GM18909 (cell line): ENCODE data around the gene INTS6.

ENCODE experiments used
- ATAC-seq: cut with Tn5 transposase; IDR thresholded peaks from one replicate; pipeline ENCODE4 v1.9.1; 2021; ENCODE audit warnings: mild to moderate bottlenecking; ENCODE audit not compliant: unreplicated experiment, poor library complexity

The INTS6 gene

DNA sequence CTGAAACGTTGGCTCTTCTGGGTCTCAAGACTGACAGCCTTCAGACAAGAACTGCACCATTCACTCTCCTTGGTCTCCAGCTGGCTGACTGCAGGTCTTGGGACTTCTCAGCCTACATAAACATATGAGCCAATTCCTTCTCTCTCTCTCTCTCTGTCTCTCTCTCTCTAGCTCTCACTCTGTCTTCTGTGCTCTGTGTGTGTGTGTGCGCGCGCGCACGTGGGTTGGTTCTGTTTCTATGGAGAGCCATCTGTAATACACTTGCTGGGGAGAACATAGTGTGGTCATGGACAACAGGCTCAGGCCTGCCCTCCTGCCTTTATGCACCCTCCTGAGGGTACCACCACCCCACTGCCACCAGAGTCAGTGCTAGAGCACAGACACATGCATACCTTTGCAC is 127.0 kb downstream of the INTS6 start:
- ATAC-seq = no peak

DNA sequence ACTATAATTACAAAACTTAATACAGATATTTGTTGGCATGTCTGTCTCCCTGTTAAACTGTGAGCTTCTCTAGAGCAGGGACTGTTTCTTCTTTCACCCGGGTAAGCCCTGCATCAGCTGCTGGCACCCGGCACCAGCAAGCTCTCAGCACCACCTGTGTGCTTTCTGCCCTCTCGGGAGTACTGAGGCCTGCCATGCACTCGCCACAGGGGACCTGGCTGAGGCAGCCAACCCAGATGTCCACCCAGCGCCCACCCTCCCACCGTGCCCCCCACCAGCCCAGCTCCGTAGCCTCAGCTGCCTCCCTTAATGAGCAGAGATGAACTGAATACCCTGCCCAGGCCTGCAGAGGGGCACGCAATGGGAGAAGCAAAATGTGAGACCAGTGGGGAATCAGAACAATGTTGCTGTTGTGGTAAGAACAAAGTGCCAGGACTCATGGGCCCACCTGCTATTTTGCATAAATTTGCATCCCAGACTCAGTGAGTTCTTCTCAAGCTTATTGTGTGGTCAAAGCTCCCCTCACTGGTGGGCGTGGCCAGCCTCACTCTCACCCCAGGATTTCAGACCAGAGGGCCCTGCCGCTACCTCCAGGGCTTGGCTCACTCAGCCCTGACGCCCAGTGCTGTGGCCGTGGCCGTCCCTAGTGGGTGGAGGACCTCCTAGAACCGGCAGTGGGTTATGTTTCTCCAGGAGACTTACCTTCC is 128.0 kb downstream of the INTS6 start:
- ATAC-seq = peak; percentile 65

DNA sequence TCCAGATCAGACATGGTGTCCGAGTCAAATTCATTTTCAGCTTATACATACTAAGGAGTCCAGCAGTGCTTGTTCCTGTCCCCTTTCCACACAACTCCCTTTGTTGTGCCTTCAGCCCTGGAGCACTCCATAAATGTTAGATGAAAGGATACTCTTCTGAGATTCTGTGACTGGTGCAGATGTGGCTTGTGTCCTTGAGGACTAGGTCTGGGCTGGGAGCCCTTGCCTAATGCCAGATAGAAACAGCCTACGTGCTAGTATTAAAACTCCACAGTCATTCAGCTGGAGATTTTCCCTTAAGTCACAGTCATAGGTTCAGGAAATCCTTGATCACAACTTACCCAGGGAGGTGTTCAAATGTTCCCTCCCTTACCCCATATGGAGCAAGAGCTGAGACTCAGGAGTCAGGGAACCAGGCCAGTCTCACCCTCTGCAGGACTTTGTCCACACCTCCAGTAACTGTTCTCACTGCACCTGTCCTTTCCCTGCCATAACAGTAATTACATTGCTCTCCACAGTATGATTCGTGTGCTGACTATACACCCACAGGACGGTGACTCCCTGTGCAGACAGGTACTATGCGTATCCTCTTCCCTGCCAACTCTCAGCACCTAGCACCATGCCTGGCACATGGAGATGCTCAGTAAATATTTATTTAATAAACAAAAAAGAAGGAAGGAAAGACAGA is 128.9 kb downstream of the INTS6 start:
- no peak for ATAC-seq

DNA sequence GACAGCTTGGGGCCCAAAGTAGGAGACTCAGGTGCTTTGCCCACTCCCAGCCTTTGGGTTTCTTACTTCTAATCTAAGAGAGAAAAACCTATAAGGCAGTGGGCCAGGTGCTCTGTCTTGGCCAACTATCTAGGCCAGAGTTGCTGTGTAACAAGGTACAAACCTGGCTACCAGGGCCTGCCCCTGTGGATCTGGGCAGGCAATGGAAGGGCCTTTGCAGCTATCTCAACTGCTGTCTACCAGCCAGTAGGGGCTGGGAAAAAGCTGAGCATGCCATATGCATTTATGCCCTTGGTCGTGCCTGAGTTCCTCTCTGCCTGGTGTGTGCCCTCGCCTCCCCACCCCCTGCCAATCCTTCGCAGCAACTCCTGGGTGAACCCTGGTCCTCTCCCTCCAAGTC is 130.0 kb downstream of the INTS6 start:
- ATAC-seq = no peak

DNA sequence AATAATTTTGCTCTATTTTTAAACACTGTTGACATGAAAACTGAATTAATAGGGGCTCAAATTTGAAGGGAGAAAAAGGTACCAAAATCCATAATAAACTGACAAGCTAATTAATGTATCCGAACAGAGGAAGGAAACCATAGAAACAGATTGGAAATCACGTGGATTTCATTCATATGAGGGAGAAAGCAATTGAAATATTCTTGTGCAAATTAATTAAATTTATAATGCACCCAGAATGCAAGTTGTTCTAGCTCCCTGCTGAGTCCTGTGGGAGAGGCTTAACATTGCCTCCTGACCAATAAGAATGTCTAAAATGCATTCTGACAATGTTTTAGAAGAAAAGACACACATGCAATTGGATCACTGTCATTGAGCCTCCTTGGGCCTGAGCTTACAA is 131.0 kb downstream of the INTS6 start:
- no peak for ATAC-seq

DNA sequence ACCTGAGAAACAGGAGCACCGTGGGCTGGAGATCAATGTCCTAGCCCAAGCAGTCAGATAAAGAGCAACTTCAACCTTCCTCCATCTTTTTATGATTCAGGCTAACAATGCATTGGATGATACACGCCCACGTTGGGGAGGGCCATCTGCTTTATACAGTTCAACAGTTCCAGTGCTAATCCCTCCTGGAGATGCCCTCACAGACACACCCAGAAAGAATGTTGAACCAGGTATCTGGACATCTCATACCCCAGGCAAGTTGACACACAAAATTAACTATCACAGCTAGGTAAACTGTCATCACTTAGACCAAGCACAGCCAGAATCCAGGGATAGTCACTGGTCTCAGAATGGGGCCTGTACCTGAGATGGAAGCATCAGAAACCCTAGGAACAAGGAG is 134.0 kb downstream of the INTS6 start:
- ATAC-seq = no peak

DNA sequence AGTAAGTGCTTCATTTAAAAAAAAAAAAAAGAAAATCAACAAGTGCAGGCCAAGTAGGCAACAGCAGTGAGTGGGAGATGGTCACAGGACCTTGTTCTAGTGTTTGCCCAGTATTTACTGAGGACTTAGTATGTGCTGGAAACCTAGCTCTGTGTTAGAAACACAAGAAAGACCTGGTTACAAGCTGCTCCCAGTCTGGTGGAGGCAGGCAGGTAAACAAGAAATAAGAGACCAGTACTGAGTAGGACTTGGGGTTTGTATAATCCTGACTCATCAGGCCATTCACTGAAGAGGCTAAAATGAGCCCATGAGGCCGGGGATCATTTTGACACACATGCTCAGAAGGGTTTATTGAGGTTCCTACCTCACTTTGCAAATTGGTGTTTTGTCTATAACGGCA is 134.8 kb downstream of the INTS6 start:
- ATAC-seq = no peak

DNA sequence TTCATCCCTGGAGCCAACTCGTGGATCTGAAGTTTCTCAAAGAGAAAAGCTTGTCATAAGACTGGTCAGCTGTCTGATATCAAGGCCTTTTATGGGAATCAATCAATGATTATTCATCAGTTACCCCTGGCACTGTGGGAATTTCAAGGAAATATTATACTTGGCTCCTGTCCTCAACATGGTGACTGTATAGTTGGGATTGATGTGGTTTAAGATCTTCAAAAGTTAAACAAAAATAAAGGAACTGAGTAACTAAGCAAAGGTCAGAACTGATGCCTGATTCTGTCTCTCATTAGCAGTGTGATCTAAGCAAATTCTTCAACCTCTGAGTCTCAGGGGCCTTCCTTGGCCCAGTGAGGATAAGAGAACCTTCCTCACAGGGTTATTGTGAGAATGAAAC is 135.6 kb downstream of the INTS6 start:
- ATAC-seq = no peak

DNA sequence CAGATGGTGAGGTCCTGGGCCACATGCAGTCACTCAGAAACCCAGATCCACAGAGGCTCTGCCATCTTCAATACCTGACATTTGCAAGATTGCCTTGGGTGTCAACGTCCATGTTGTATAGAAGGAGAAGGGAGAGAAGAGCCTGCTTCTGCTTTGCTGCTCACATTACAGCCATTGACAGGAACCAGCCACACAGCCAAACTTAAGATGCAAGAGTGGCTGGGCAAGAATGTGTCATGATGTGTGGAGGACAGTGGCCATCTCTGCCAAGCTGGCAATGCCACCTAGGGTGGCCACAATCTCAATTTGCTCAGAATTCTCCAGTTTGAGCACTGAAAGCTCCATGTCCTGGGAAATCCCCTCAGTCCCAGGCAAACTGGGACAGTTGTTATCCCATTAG is 139.2 kb downstream of the INTS6 start:
- ATAC-seq = no peak

DNA sequence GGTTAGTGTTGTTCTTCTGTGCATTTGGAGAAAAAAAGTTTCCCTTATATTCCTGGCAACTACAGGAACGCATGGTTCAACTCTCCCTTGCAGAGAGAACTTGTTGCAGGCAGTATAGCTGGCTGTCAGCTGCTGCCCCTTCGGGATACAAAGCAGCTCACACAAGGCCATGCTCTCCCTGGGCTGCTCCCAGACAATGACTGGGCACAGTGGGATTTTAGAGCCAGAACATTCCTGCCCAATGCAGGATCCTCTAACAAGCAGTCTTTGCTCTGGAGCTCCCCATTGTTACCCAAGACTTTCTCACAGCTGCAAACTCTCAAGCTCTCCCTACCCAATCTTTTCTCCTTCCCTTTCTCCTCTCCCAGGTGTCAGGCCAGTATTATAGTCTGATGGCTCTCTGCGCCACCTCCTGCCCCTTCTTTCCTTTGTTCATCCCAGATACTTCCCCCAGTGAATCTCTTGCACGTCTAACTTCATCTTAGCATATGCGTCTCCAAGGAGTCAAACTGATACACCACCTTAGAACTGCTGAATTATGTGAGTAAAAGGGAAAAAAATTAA is 140.8 kb downstream of the INTS6 start:
- no peak for ATAC-seq
